SK-N-SH (cell line): Measurements from ENCODE around the gene THSD7B. TPM values are rescaled to one million over a fixed set of nuclear protein-coding genes. Genes with fewer than 3 reads are reported as not detected.

Experiments used
- CHD2 ChIP-seq: fragments of 150-350 bp; IDR thresholded peaks from 2 replicates; pipeline ENCODE4 v1.6.1; 2018; ENCODE audit warnings: low read length; ENCODE audit not compliant: partially characterized antibody
- ELF1 ChIP-seq: IDR thresholded peaks from 2 replicates; pipeline ENCODE4 v1.4.0; 2012
- EP300 ChIP-seq, 2 experiments: IDR thresholded peaks; 2 replicates each; pipeline versions ENCODE4 v1.4.0 to v1.6.1; 2012; ENCODE audit warnings: borderline replicate concordance in 1 of 2, low read depth in 1 of 2, low read length in 1 of 2
- FOXJ3 ChIP-seq: sonication (generic); formaldehyde crosslinking; IDR thresholded peaks from 2 replicates; pipeline ENCODE4 v1.5.1; 2020; ENCODE audit warnings: mild to moderate bottlenecking, missing genetic modification reagents
- FOXM1 ChIP-seq: IDR thresholded peaks from 2 replicates; pipeline ENCODE4 v1.4.0; 2012; ENCODE audit warnings: low read depth, mild to moderate bottlenecking
- GATA2 ChIP-seq: sonication (generic); formaldehyde crosslinking; IDR thresholded peaks from 2 replicates; pipeline ENCODE4 v1.5.0; 2020; ENCODE audit warnings: mild to moderate bottlenecking, missing genetic modification reagents
- JUND ChIP-seq: IDR thresholded peaks from 2 replicates; pipeline ENCODE4 v1.4.0; 2012
- MAX ChIP-seq: IDR thresholded peaks from 2 replicates; pipeline ENCODE4 v1.4.0; 2012; ENCODE audit warnings: low read depth
- MEF2A ChIP-seq: IDR thresholded peaks from 2 replicates; pipeline ENCODE4 v1.4.0; 2012; ENCODE audit warnings: low read depth, borderline replicate concordance
- MXI1 ChIP-seq: IDR thresholded peaks from 2 replicates; pipeline ENCODE4 v1.6.1; 2012; ENCODE audit warnings: mild to moderate bottlenecking, low read depth, low read length, improper control_type of control experiment
- NRF1 ChIP-seq: IDR thresholded peaks from 2 replicates; pipeline ENCODE4 v1.6.1; 2012; ENCODE audit warnings: low read depth, mild to moderate bottlenecking, low read length
- RCOR1 ChIP-seq: fragments of 150-350 bp; IDR thresholded peaks from 2 replicates; pipeline ENCODE4 v1.6.1; 2017; ENCODE audit warnings: antibody characterized with exemption, low read length
- REST ChIP-seq: IDR thresholded peaks from 2 replicates; pipeline ENCODE4 v1.6.1; 2012; ENCODE audit warnings: mild to moderate bottlenecking, low read depth, low read length, moderate library complexity
- RFX5 ChIP-seq: IDR thresholded peaks from 2 replicates; pipeline ENCODE4 v1.6.1; 2012; ENCODE audit warnings: mild to moderate bottlenecking, improper control_type of control experiment, low read length
- SIN3A ChIP-seq: IDR thresholded peaks from 2 replicates; pipeline ENCODE4 v1.6.1; 2012; ENCODE audit warnings: low read depth, mild to moderate bottlenecking, low read length, moderate library complexity, borderline replicate concordance
- TAF1 ChIP-seq: IDR thresholded peaks from 2 replicates; pipeline ENCODE4 v1.6.1; 2012; ENCODE audit warnings: low read depth, mild to moderate bottlenecking, low read length, moderate library complexity, borderline replicate concordance
- TCF12 ChIP-seq: IDR thresholded peaks from 2 replicates; pipeline ENCODE4 v1.4.0; 2012
- TEAD4 ChIP-seq: IDR thresholded peaks from 2 replicates; pipeline ENCODE4 v1.4.0; 2012; ENCODE audit warnings: mild to moderate bottlenecking, borderline replicate concordance; ENCODE audit not compliant: insufficient read depth
- USF2 ChIP-seq: fragments of 150-350 bp; IDR thresholded peaks from 2 replicates; pipeline ENCODE4 v1.6.1; 2017; ENCODE audit warnings: antibody characterized with exemption, low read length, low read depth, borderline replicate concordance
- YY1 ChIP-seq: IDR thresholded peaks from 2 replicates; pipeline ENCODE4 v1.4.0; 2012; ENCODE audit warnings: low read depth, mild to moderate bottlenecking
- ZBTB33 ChIP-seq: IDR thresholded peaks from 2 replicates; pipeline ENCODE4 v1.4.0; 2012; ENCODE audit warnings: low read depth, borderline replicate concordance
- polyA plus RNA-seq, 3 experiments: library from polyadenylated mRNA; depleted of rRNA; stranded (reverse); fragments of >200 nt; gene quantifications; 2 replicates each; pipeline ENCODE4 v1.2.3, GENCODE V29; 2012
- TF ChIP-seq, protein P1 (sequence below): IDR thresholded peaks from 2 replicates; pipeline ENCODE4 v1.4.0; 2012; ENCODE audit warnings: low read depth, borderline replicate concordance
- TF ChIP-seq, protein P2 (sequence below): IDR thresholded peaks from 2 replicates; pipeline ENCODE4; 2012

THSD7B gene
- polyA plus RNA-seq, 1 of the 3 experiments (the other 2 are of a cell fraction): not detected

GRCh38 chr2:137252934-137253333, 487.6 kb downstream of the THSD7B start (continued):
- TF ChIP-seq ZBTB33 (no peak), MEF2A (no peak), USF2 (no peak), YY1 (no peak), SIN3A (no peak), JUND (0 out of 2 replicates have a peak, but pooled peaks have one; percentile 8), RFX5 (no peak), NRF1 (no peak), FOXJ3 (no peak), CHD2 (no peak), RCOR1 (no peak), MAX (no peak), FOXM1 (no peak), TCF12 (no peak), EP300 (IDR thresholded peaks at IDR 0.05; ENCODE audit: borderline replicate concordance in 1 of 2, low read depth in 1 of 2, low read length in 1 of 2) (no peak), ELF1 (no peak), TAF1 (no peak), TEAD4 (0 out of 2 replicates have a peak, but pooled peaks have one; percentile 15), MXI1 (no peak), REST (no peak), GATA2 (no peak)
- TF ChIP-seq, protein P1, sequence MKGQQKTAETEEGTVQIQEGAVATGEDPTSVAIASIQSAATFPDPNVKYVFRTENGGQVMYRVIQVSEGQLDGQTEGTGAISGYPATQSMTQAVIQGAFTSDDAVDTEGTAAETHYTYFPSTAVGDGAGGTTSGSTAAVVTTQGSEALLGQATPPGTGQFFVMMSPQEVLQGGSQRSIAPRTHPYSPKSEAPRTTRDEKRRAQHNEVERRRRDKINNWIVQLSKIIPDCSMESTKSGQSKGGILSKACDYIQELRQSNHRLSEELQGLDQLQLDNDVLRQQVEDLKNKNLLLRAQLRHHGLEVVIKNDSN: no peak
- TF ChIP-seq, protein P2, sequence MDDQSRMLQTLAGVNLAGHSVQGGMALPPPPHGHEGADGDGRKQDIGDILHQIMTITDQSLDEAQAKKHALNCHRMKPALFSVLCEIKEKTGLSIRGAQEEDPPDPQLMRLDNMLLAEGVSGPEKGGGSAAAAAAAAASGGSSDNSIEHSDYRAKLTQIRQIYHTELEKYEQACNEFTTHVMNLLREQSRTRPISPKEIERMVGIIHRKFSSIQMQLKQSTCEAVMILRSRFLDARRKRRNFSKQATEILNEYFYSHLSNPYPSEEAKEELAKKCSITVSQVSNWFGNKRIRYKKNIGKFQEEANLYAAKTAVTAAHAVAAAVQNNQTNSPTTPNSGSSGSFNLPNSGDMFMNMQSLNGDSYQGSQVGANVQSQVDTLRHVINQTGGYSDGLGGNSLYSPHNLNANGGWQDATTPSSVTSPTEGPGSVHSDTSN: peak; percentile 23; the same call in 1 of the 2 replicates
- TF ChIP-seq, all 33 proteins: peak for 5
